Tibial artery (tissue), 4 donors: ENCODE results near the gene IRGC.

ENCODE experiments used
- DNase-seq, 2 donors: peaks; one replicate each; pipeline ENCODE4 v3.0.0-alpha.2; 2019
- H3K27ac ChIP-seq, 2 donors: fragments of 200-600 bp; sonication (generic) in 1 of 2; 1 replicate in 1 of 2; 2 replicates in 1 of 2; pipeline ENCODE4 v1.5.1; 2018 to 2019; ENCODE audit warnings: mild to moderate bottlenecking in 1 of 2
- H3K27me3 ChIP-seq, 2 donors: fragments of 200-600 bp; sonication (generic) in 1 of 2; one replicate each; pipeline versions ENCODE4 v1.5.1 to v1.6.0; 2016 to 2019
- H3K36me3 ChIP-seq, 3 donors: fragments of 200-600 bp; sonication (generic) in 2 of 3; one replicate each; pipeline ENCODE4 v1.5.1; 2016 to 2019; ENCODE audit warnings: mild to moderate bottlenecking in 2 of 3
- H3K4me1 ChIP-seq, 4 donors: fragments of 200-600 bp; sonication (generic) in 2 of 4; 1 replicate in 3 of 4; 2 replicates in 1 of 4; pipeline ENCODE4 v1.5.1; 2016 to 2019
- H3K4me3 ChIP-seq, 2 donors: fragments of 200-600 bp; sonication (generic) in 1 of 2; 1 replicate in 1 of 2; 2 replicates in 1 of 2; pipeline ENCODE4 v1.5.1; 2018 to 2019; ENCODE audit warnings: mild to moderate bottlenecking in 2 of 2
- H3K9me3 ChIP-seq, 3 donors: fragments of 200-600 bp; sonication (generic) in 1 of 3; one replicate each; pipeline ENCODE4 v1.5.1; 2016 to 2019
- CTCF ChIP-seq, 2 experiments: fragments of 200-600 bp in 1 of 2; fragments of 450-650 bp in 1 of 2; IDR thresholded peaks; one replicate each; pipeline ENCODE4 v1.5.1; 2017 to 2019; ENCODE audit warnings: antibody characterized with exemption in 2 of 2, mild to moderate bottlenecking in 1 of 2, moderate library complexity in 1 of 2
- intact Hi-C: fragments of 100-400 bp; cut with DNase I; formaldehyde crosslinking; loops from one replicate; pipeline ENCODE4 v1.15.0; 2023; ENCODE audit warnings: low total_unique reads

IRGC gene

GRCh38 chr19:43715776-43716175 is at the start of gene IRGC:
TSS of gene IRGC (plus strand) at chr19:43716076. CDS start at chr19:43718559, 2,483 bp downstream.
- H3K9me3 ChIP-seq: no peaks in the 10 kb centered on the region
- DNase-seq: no peak
- H3K4me3 ChIP-seq: no peak within 1 kb of the TSS
- H3K36me3 ChIP-seq: no peaks in the 10 kb centered on the region
- no peak for TF ChIP-seq CTCF (IDR thresholded peaks at IDR 0.05)
- intact Hi-C loops: no loop called here
- H3K27me3 ChIP-seq: peaks cover 0 to 27% of the 10 kb centered on the region in 2 donors
- H3K4me1 ChIP-seq: no peaks in the 10 kb centered on the region
- H3K27ac ChIP-seq: no peak within 1 kb of the TSS

GRCh38 chr19:43667126-43667875 is 48.6 kb upstream of the IRGC start:
- H3K4me3 ChIP-seq: peak overlapping the region; percentile 59 to 64
- TF ChIP-seq CTCF (IDR thresholded peaks at IDR 0.05): no peak
- peaks cover 0 to 28% (median 12%) of the 10 kb centered on the region in 3 donors for H3K36me3 ChIP-seq
- intact Hi-C loops: no loop called here
- H3K4me1 ChIP-seq: peaks cover 0 to 26% (median 16%) of the 10 kb centered on the region in 4 donors
- DNase-seq: peak in 1 of 2 donors; percentile 38
- no peaks in the 10 kb centered on the region for H3K27me3 ChIP-seq
- peak overlapping the region in 1 of 2 donors; percentile 92 for H3K27ac ChIP-seq
- no peaks in the 10 kb centered on the region for H3K9me3 ChIP-seq

GRCh38 chr19:43667876-43668405 is 47.9 kb upstream of the IRGC start:
- TF ChIP-seq CTCF (IDR thresholded peaks at IDR 0.05): no peak
- peaks cover 0 to 26% (median 16%) of the 10 kb centered on the region in 4 donors for H3K4me1 ChIP-seq
- no peak for DNase-seq
- H3K36me3 ChIP-seq: peaks cover 0 to 28% (median 12%) of the 10 kb centered on the region in 3 donors
- H3K27ac ChIP-seq: peak overlapping the region; percentile 82 to 92
- H3K27me3 ChIP-seq: no peaks in the 10 kb centered on the region
- intact Hi-C loops: no loop called here
- peak overlapping the region; percentile 59 to 64 for H3K4me3 ChIP-seq
- no peaks in the 10 kb centered on the region for H3K9me3 ChIP-seq

- H3K27me3 ChIP-seq: no peaks in the 10 kb centered on the region
- peaks cover 0 to 27% (median 12%) of the 10 kb centered on the region in 3 donors for H3K36me3 ChIP-seq
- H3K4me1 ChIP-seq: peaks cover 0 to 26% (median 16%) of the 10 kb centered on the region in 4 donors
- no peaks in the 10 kb centered on the region for H3K9me3 ChIP-seq
- peak overlapping the region; percentile 82 to 92 for H3K27ac ChIP-seq
- DNase-seq: peak; percentile 99 to 100
- H3K4me3 ChIP-seq: peak overlapping the region; percentile 59 to 64
- no peak for TF ChIP-seq CTCF (IDR thresholded peaks at IDR 0.05)
- intact Hi-C loops: no loop called here
Observed at GRCh38 chr19:43668406-43669109, 47.3 kb upstream of the IRGC start.

GRCh38 chr19:43672061-43672679 is 43.7 kb upstream of the IRGC start:
- DNase-seq: no peak
- no peak for TF ChIP-seq CTCF (IDR thresholded peaks at IDR 0.05)
- Histone ChIP-seq H3K4me3 (no peak overlapping the region), H3K27me3 (no peaks in the 10 kb centered on the region), H3K27ac (no peak overlapping the region), H3K4me1 (peaks cover 0 to 26% (median 16%) of the 10 kb centered on the region in 4 donors), H3K36me3 (peaks cover 0 to 4% (median 0%) of the 10 kb centered on the region in 3 donors), H3K9me3 (no peaks in the 10 kb centered on the region)
- intact Hi-C loops: loop anchor here (10.0 kb wide), 1 partner anchor 93 kb away; no protein-coding TSS in a partner anchor
